Prostate gland (tissue), 2 donors: ENCODE data around the gene LRBA. TPM values are rescaled to one million over a fixed set of nuclear protein-coding genes. Genes with fewer than 3 reads are reported as not detected.

ENCODE experiments used
- DNase-seq: peaks from one replicate; pipeline ENCODE4 v3.0.0-alpha.2; 2019; ENCODE audit warnings: low spot score
- H3K27ac ChIP-seq, 2 donors: fragments of 200-600 bp; sonication (generic); 2 replicates each; pipeline ENCODE4 v1.5.1; 2017 to 2019
- H3K27me3 ChIP-seq: fragments of 200-600 bp; sonication (generic); replicated peaks from 2 replicates; pipeline ENCODE4 v1.5.1; 2019; ENCODE audit not compliant: insufficient read depth
- H3K36me3 ChIP-seq, 2 donors: fragments of 200-600 bp; sonication (generic); 1 replicate in 1 of 2; 2 replicates in 1 of 2; pipeline versions ENCODE4 v1.5.1 to v1.8.1; 2017 to 2019
- H3K4me1 ChIP-seq: fragments of 200-600 bp; sonication (generic); replicated peaks from 2 replicates; pipeline ENCODE4 v1.5.1; 2019
- H3K4me3 ChIP-seq, 2 donors: fragments of 200-600 bp; sonication (generic); 2 replicates each; pipeline ENCODE4 v1.5.1; 2017 to 2019
- H3K9me3 ChIP-seq: fragments of 200-600 bp; sonication (generic); 2 replicates; pipeline ENCODE4 v1.5.1; 2017
- CTCF ChIP-seq, 4 experiments: fragments of 200-600 bp in 2 of 4; fragments of 450-650 bp in 2 of 4; sonication (generic) in 2 of 4; IDR thresholded peaks; 1 replicate in 3 of 4; 2 replicates in 1 of 4; pipeline ENCODE4 v1.5.1; 2016 to 2019; ENCODE audit warnings: antibody characterized with exemption in 4 of 4, mild to moderate bottlenecking in 2 of 4, moderate library complexity in 2 of 4
- POLR2A ChIP-seq: fragments of 450-650 bp; IDR thresholded peaks from one replicate; pipeline ENCODE4 v1.6.1; 2016; ENCODE audit warnings: antibody characterized with exemption, mild to moderate bottlenecking
- POLR2AphosphoS5 ChIP-seq: sonication (generic); formaldehyde crosslinking; IDR thresholded peaks from one replicate; pipeline ENCODE4 v1.6.1; 2017; ENCODE audit warnings: antibody characterized with exemption
- WGBS: methylation state at CpG from one replicate; pipeline ENCODE4 v1.1.5; 2018; 5-methylcytosine and 5-hydroxymethylcytosine counted together
- intact Hi-C: fragments of 100-400 bp; cut with DNase I; formaldehyde crosslinking; loops from one replicate; pipeline ENCODE4 v1.14.2; 2022
- total RNA-seq, 2 donors: library from RNA; depleted of rRNA; stranded (reverse); fragments of >200 nt; gene quantifications; one replicate each; pipeline ENCODE4 v1.1.0, GENCODE V29; 2016

LRBA gene
- total RNA-seq, 2 donors from 2014 or later, result 69.8 to 79.8 TPM

GRCh38 chr4:150582873-150583286 lies 432.2 kb downstream of the LRBA start:
- Histone ChIP-seq H3K9me3 (no peaks in the 10 kb centered on the region), H3K27me3 (no peaks in the 10 kb centered on the region), H3K4me3 (no peak overlapping the region), H3K27ac (no peak overlapping the region), H3K36me3 (no peaks in the 10 kb centered on the region), H3K4me1 (no peaks in the 10 kb centered on the region)
- 77% methylated on average over 32 of the region's 32 CpGs for WGBS
- intact Hi-C loops, result no loop called here
- no peak for TF ChIP-seq POLR2A
- no peak for TF ChIP-seq CTCF (IDR thresholded peaks at IDR 0.05)
- no peak for TF ChIP-seq POLR2AphosphoS5
- no peak for DNase-seq

GRCh38 chr4:150582146-150582872 lies 432.8 kb downstream of the LRBA start, which contains the start of gene MAB21L2:
Gene MAB21L2, plus strand, starts transcription at chr4:150582151. Its CDS starts 879 bp downstream, at chr4:150583030.
- Histone ChIP-seq H3K4me3 (no peak within 1 kb of the TSS), H3K27me3 (no peaks in the 10 kb centered on the region), H3K27ac (no peak within 1 kb of the TSS), H3K36me3 (no peaks in the 10 kb centered on the region), H3K9me3 (no peaks in the 10 kb centered on the region), H3K4me1 (no peaks in the 10 kb centered on the region)
- 84% methylated on average over 27 of the region's 27 CpGs for WGBS
- TF ChIP-seq POLR2A (no peak), CTCF (IDR thresholded peaks at IDR 0.05) (no peak), POLR2AphosphoS5 (no peak)
- intact Hi-C loops, result no loop called here
- DNase-seq, result no peak

- H3K27ac ChIP-seq, result no peak overlapping the region
- no peaks in the 10 kb centered on the region for H3K9me3 ChIP-seq
- H3K27me3 ChIP-seq, result no peaks in the 10 kb centered on the region
- no peak for TF ChIP-seq POLR2A
- no peak for TF ChIP-seq CTCF (IDR thresholded peaks at IDR 0.05)
- TF ChIP-seq POLR2AphosphoS5, result no peak
- DNase-seq, result no peak
- no peaks in the 10 kb centered on the region for H3K36me3 ChIP-seq
- no peaks in the 10 kb centered on the region for H3K4me1 ChIP-seq
- 81% methylated on average over 13 of the region's 13 CpGs for WGBS
- intact Hi-C loops, result no loop called here
- no peak overlapping the region for H3K4me3 ChIP-seq
Observed at GRCh38 chr4:150581641-150582051, 433.4 kb downstream of the LRBA start.

- Histone ChIP-seq H3K27me3 (no peaks in the 10 kb centered on the region), H3K27ac (no peak overlapping the region), H3K4me3 (no peak overlapping the region), H3K36me3 (no peaks in the 10 kb centered on the region), H3K9me3 (no peaks in the 10 kb centered on the region), H3K4me1 (no peaks in the 10 kb centered on the region)
- TF ChIP-seq CTCF (IDR thresholded peaks at IDR 0.05) (no peak), POLR2AphosphoS5 (no peak), POLR2A (no peak)
- no peak for DNase-seq
- WGBS, result 95% methylated on average over 7 of the region's 7 CpGs
- intact Hi-C loops, result no loop called here
Observed at GRCh38 chr4:150581056-150581605, 434.0 kb downstream of the LRBA start.

GRCh38 chr4:150580306-150580705 lies 434.8 kb downstream of the LRBA start:
- Histone ChIP-seq H3K4me1 (no peaks in the 10 kb centered on the region), H3K9me3 (no peaks in the 10 kb centered on the region), H3K27me3 (no peaks in the 10 kb centered on the region), H3K27ac (no peak overlapping the region), H3K36me3 (no peaks in the 10 kb centered on the region), H3K4me3 (no peak overlapping the region)
- 88% methylated on average over 9 of the region's 9 CpGs for WGBS
- DNase-seq, result no peak
- TF ChIP-seq POLR2AphosphoS5, result no peak
- TF ChIP-seq CTCF (IDR thresholded peaks at IDR 0.05), result no peak
- no peak for TF ChIP-seq POLR2A
- intact Hi-C loops, result no loop called here
